ENCODE results near the gene C4A. TPM values are rescaled to one million over a fixed set of nuclear protein-coding genes. Genes with fewer than 3 reads are reported as not detected.

Gene C4A
- total RNA-seq, 1 experiment from 2014 or later, result 4.3 TPM

DNA sequence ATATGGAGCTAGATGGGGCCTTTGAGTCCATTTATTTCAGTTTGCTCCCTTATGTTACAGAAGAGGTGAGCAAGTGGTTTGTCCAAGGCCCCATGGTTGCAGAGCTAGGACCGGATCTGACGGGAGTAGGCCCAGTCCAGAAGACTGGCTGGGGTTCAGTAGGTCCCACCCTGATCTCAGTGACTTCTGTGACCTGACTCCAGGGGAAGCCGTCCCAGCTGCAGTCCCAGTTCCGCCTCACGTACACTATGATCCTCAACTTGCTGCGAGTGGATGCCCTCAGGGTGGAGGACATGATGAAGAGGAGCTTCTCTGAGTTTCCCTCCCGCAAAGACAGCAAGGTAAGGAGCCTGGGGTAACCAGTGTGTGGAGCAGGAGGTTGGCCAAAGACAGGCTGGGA, 15.4 kb upstream of the C4A start:
- no peak overlapping the region for H3K9ac ChIP-seq (ENCODE audit: extremely low read depth, insufficient read length, low read length)
- H2AK5ac ChIP-seq (ENCODE audit: insufficient read length, low read length), result no peak overlapping the region
- no peak overlapping the region for H3K4me3 Mint-ChIP-seq
- DNase-seq, result no peak
- no peak overlapping the region for H3T11ph ChIP-seq (ENCODE audit: low read length)
- peaks cover 49 to 88% (median 84%) of the 10 kb centered on the region in 3 experiments; a peak in 6 of 7 replicates for H3K36me3 Mint-ChIP-seq (ENCODE audit: insufficient read depth in 1 of 3, low read depth in 3 of 3)
- H4K20me1 ChIP-seq (ENCODE audit: control insufficient read depth, insufficient read depth, insufficient read length), result no peaks in the 10 kb centered on the region
- H3K79me2 ChIP-seq (ENCODE audit: insufficient read depth, low read length), result no peaks in the 10 kb centered on the region; the same call in 1 of the 2 replicates
- no peaks in the 10 kb centered on the region; the same call in 1 of the 2 replicates for H3K27me3 Mint-ChIP-seq (ENCODE audit: low read depth)
- WGBS (ENCODE audit: extremely low coverage, insufficient read length, low lambda C conversion rate), result no CpG with 5 or more reads among the region's 7 CpGs
- no peak overlapping the region for H2BK120ac ChIP-seq (ENCODE audit: low read depth, low read length, poor library complexity, severe bottlenecking)
- H3K56ac ChIP-seq (ENCODE audit: insufficient read length, low read depth, low read length), result no peak overlapping the region
- no peak overlapping the region for H4K8ac ChIP-seq (replicated peaks; ENCODE audit: insufficient read length, low read depth, low read length)
- H3K27ac Mint-ChIP-seq, result no peak overlapping the region
- H3K14ac ChIP-seq (ENCODE audit: insufficient read depth, low read length), result no peak overlapping the region
- H2BK5ac ChIP-seq (ENCODE audit: insufficient read length, low read length), result no peak overlapping the region
- no peak overlapping the region for H4K5ac ChIP-seq (ENCODE audit: insufficient read length, low read depth, low read length)
- H2AFZ ChIP-seq (ENCODE audit: low read length), result no peak overlapping the region
- no peak overlapping the region for H4K91ac ChIP-seq (ENCODE audit: insufficient read length, low read depth, low read length)
- H3K4ac ChIP-seq (ENCODE audit: low read depth, low read length), result no peak overlapping the region
- H3K23ac ChIP-seq (ENCODE audit: insufficient read length, low read depth, low read length), result no peak overlapping the region
- H2BK12ac ChIP-seq (ENCODE audit: insufficient read length, low read depth, low read length), result no peak overlapping the region
- H2BK20ac ChIP-seq (ENCODE audit: low read depth, low read length, poor library complexity, severe bottlenecking), result no peak overlapping the region
- peaks cover 0 to 4% of the 10 kb centered on the region in 2 experiments; a peak in 1 of 4 replicates for H3K4me1 Mint-ChIP-seq
- H2BK15ac ChIP-seq (ENCODE audit: low read depth, low read length), result no peak overlapping the region
- H3K27ac ChIP-seq (ENCODE audit: insufficient read length, low read depth, low read length), result no peak overlapping the region
- no peak for TF ChIP-seq CTCF (conservative IDR thresholded peaks at IDR 0.05)
- H3K23me2 ChIP-seq (ENCODE audit: insufficient read length, low read depth, low read length, poor library complexity, severe bottlenecking), result no peaks in the 10 kb centered on the region
- no peaks in the 10 kb centered on the region for H3K9me3 ChIP-seq (ENCODE audit: control insufficient read depth, low read depth, low read length)
- no peak overlapping the region for H3K18ac ChIP-seq (ENCODE audit: insufficient read length, low read depth, low read length)
- no peaks in the 10 kb centered on the region for H3K79me1 ChIP-seq (ENCODE audit: insufficient read depth, low read depth, low read length, poor library complexity, severe bottlenecking)
- H3K9me3 Mint-ChIP-seq, result no peaks in the 10 kb centered on the region
- no peaks in the 10 kb centered on the region for H3K27me3 ChIP-seq (ENCODE audit: insufficient read depth, low read length)
- no peaks in the 10 kb centered on the region for H3K4me1 ChIP-seq (ENCODE audit: insufficient read depth, low read length)
- H3K4me2 ChIP-seq (ENCODE audit: insufficient read depth, insufficient read length, low read length), result no peak overlapping the region

Data from H9 (cell line).